Heart right ventricle (tissue), 16 donors: ENCODE results near the gene MCUR1. TPM values are rescaled to one million over a fixed set of nuclear protein-coding genes. Genes with fewer than 3 reads are reported as not detected.
A peak's percentile ranks its signal among the peaks of the same experiment; 100 is the strongest.

Experiments used
- ATAC-seq, 8 donors: fragments of 200-7000 bp; cut with Tn5 transposase; one replicate each; pipeline ENCODE4 v1.9.1; 2020; ENCODE audit warnings: mild to moderate bottlenecking in 8 of 8, moderate library complexity in 8 of 8, moderate number of reproducible peaks in 1 of 8
- DNase-seq, 2 donors: peaks; one replicate each; pipeline ENCODE4 v3.0.0-alpha.2; 2020
- H3K27ac ChIP-seq, 10 donors: fragments of 200-600 bp; sonication (generic) in 2 of 10; one replicate each; pipeline versions ENCODE4 v1.5.0 to v1.8.0; 2020 to 2022; ENCODE audit warnings: mild to moderate bottlenecking in 3 of 10
- H3K27me3 ChIP-seq, 7 donors: fragments of 200-600 bp; one replicate each; pipeline ENCODE4 v1.8.0; 2021 to 2022; ENCODE audit warnings: mild to moderate bottlenecking in 2 of 7
- H3K36me3 ChIP-seq, 9 donors: fragments of 200-600 bp; sonication (generic) in 1 of 9; one replicate each; pipeline versions ENCODE4 v1.5.0 to v1.8.0; 2020 to 2022; ENCODE audit warnings: mild to moderate bottlenecking in 2 of 9
- H3K4me1 ChIP-seq, 9 donors: fragments of 200-600 bp; sonication (generic) in 1 of 9; one replicate each; pipeline versions ENCODE4 v1.5.0 to v1.8.0; 2020 to 2022; ENCODE audit warnings: mild to moderate bottlenecking in 4 of 9
- H3K4me3 ChIP-seq, 10 donors: fragments of 200-600 bp; sonication (generic) in 2 of 10; one replicate each; pipeline versions ENCODE4 v1.5.0 to v1.8.0; 2020 to 2022; ENCODE audit warnings: mild to moderate bottlenecking in 7 of 10, moderate library complexity in 2 of 10
- H3K9me3 ChIP-seq, 11 donors: fragments of 200-600 bp in 10 of 11; sonication (generic) in 2 of 11; one replicate each; pipeline versions ENCODE4 v1.5.0 to v1.8.0; 2013 to 2022; ENCODE audit warnings: mild to moderate bottlenecking in 2 of 11, control low read depth in 1 of 11, moderate library complexity in 1 of 11
- WGBS, 2 donors: extraction: QIAGEN DNeasy Blood & Tissue Kit; methylation state at CpG; one replicate each; pipeline ENCODE4 v1.1.7; 2013; ENCODE audit warnings: inconsistent platforms in 1 of 2; 5-methylcytosine and 5-hydroxymethylcytosine counted together
- intact Hi-C, 10 donors: fragments of 100-400 bp; cut with DNase I; formaldehyde crosslinking; loops; one replicate each; pipeline versions ENCODE4 v1.11.1 to v1.14.2; 2022
- polyA plus RNA-seq, 2 donors: library from polyadenylated mRNA; stranded (reverse); fragments of 200-250 nt; gene quantifications; one replicate each; pipeline ENCODE4 v1.2.3, GENCODE V29; 2013
- total RNA-seq, 10 donors: library from RNA; stranded (reverse); fragmentation: NEBNext Ultra II Directional in 3 of 10; extraction: Animal tissue kit (Norgen Biotek cat#: 25700) in 3 of 10; gene quantifications; one replicate each; pipeline versions ENCODE4 v1.2.1 to v1.2.4, GENCODE V29; 2021 to 2023
- TF ChIP-seq, protein P1 (sequence below), 9 donors: fragments of 200-600 bp; sonication (generic) in 2 of 9; IDR thresholded peaks; one replicate each; pipeline versions ENCODE4 v1.5.0 to v1.8.0; 2021 to 2022; ENCODE audit warnings: antibody characterized with exemption in 9 of 9, mild to moderate bottlenecking in 5 of 9, moderate library complexity in 1 of 9
- donor health status: Arrhythmogenic right ventricular cardiomyopathy.
- donor health status: ischemic (EF 13 %, LVEDD 7.1; RV severe dilation, severe dysfunction).
- donor health status: healthy with polysubstance abuse.
- donor health status: DM: no; HTN: yes; CAD: no.
- donor health status: DM: no; HTN: no; CAD: no.
- donor health status: ischemic (EF 25% LVEDD 6.9; RV normal size, moderate dysfunction).
- donor health status: ischemic (EF 25% LVEDD 5.7; RV mildly dilated, moderate dysfunction).
- donor health status: healthy.
- donor health status: DM: yes; HTN: yes; CAD: no.
- donor health status: Ischemic cardiomyopathy.
- donor health status: ischemic (EF 35%, LVEDD 5.7; RV mildly dilated, moderate dysfunction).
- donor health status: nonischemic (EF 11% LVEDD 7.7; RV severe dilation, severe dysfunction).
- donor health status: DM: yes; HTN: yes; CAD: no.
- donor health status: PGD.
- donor health status: ischemic (EF 29% LVEDD 5.4; RV normal size, mild dysfunction).
- donor health status: nonischemic (EF 23%, LVEDD 6.1; RV moderate dilation, normal function).

Gene MCUR1
- total and polyA plus RNA-seq, 12 donors, result 17.2 to 81.6 (median 32.7) TPM

- TF ChIP-seq, protein P1, sequence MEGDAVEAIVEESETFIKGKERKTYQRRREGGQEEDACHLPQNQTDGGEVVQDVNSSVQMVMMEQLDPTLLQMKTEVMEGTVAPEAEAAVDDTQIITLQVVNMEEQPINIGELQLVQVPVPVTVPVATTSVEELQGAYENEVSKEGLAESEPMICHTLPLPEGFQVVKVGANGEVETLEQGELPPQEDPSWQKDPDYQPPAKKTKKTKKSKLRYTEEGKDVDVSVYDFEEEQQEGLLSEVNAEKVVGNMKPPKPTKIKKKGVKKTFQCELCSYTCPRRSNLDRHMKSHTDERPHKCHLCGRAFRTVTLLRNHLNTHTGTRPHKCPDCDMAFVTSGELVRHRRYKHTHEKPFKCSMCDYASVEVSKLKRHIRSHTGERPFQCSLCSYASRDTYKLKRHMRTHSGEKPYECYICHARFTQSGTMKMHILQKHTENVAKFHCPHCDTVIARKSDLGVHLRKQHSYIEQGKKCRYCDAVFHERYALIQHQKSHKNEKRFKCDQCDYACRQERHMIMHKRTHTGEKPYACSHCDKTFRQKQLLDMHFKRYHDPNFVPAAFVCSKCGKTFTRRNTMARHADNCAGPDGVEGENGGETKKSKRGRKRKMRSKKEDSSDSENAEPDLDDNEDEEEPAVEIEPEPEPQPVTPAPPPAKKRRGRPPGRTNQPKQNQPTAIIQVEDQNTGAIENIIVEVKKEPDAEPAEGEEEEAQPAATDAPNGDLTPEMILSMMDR (IDR thresholded peaks at IDR 0.05), result no peak
- H3K4me1 ChIP-seq, result no peaks in the 10 kb centered on the region
- H3K27ac ChIP-seq, result no peak overlapping the region
- no peaks in the 10 kb centered on the region for H3K9me3 ChIP-seq
- no peak overlapping the region for H3K4me3 ChIP-seq
- H3K36me3 ChIP-seq, result no peaks in the 10 kb centered on the region
- intact Hi-C loops, result no loop called here
- 94 to 98% methylated on average over 7 of the region's 7 CpGs for WGBS, 2 donors
- no peaks in the 10 kb centered on the region for H3K27me3 ChIP-seq
- no peak for DNase-seq
- no peak for ATAC-seq
Measured at GRCh38 chr6:13743736-13744127, 70.6 kb downstream of the MCUR1 start.

GRCh38 chr6:13742961-13743735 is 71.2 kb downstream of the MCUR1 start:
- Histone ChIP-seq H3K9me3 (no peaks in the 10 kb centered on the region), H3K4me1 (no peaks in the 10 kb centered on the region), H3K27ac (no peak overlapping the region), H3K27me3 (no peaks in the 10 kb centered on the region), H3K36me3 (no peaks in the 10 kb centered on the region), H3K4me3 (no peak overlapping the region)
- ATAC-seq (peak in 1 of 8 donors; percentile 34), DNase-seq (no peak)
- intact Hi-C loops, result no loop called here
- 63 to 79% methylated on average over 49 to 56 of the region's 56 CpGs for WGBS, 2 donors
- TF ChIP-seq, protein P1 (IDR thresholded peaks at IDR 0.05), result no peak

DNA sequence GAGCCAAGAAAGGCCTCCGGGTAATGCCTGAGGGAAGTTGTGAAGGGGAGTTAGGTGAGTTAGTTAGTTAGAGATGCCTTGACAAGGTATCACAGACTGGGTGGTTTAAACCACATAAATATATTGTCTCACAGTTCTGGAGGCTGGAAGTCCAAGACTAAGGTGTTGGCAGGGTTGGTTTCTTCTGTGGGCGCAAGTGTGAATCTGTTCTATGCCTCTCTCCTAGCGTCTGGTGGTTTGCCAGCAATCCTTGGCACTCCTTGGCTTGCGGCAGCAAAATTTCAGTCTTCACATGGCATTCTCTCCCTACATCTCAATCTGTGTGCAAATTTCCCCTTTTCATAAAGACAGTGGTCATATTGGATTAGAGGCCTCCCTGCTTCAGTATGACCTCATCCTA is 73.0 kb downstream of the MCUR1 start:
- Histone ChIP-seq H3K27ac (no peak overlapping the region), H3K4me1 (no peaks in the 10 kb centered on the region), H3K4me3 (no peak overlapping the region), H3K27me3 (no peaks in the 10 kb centered on the region), H3K9me3 (no peaks in the 10 kb centered on the region), H3K36me3 (no peaks in the 10 kb centered on the region)
- ATAC-seq (no peak), DNase-seq (no peak)
- 87 to 94% methylated on average over 4 of the region's 4 CpGs for WGBS, 2 donors
- intact Hi-C loops, result no loop called here
- TF ChIP-seq, protein P1 (IDR thresholded peaks at IDR 0.05), result no peak

Other genes with a start within 250 kb of the MCUR1 start
- 10 to 100 TPM; 32.9 to 60.1 (median 47.2) TPM for gene SIRT5, start 240.0 kb downstream of the MCUR1 start, total RNA-seq
- gene SIRT5, start 240.0 kb downstream of the MCUR1 start, polyA plus RNA-seq, result 10 to 100 TPM; 10.8 to 23.4 TPM
- gene NOL7, start 199.2 kb downstream of the MCUR1 start, total RNA-seq, result 10 to 100 TPM; 41.5 to 55.8 (median 46.8) TPM
- 100 to 1,000 TPM in 1 of 2 donors, 10 to 100 TPM in 1; 45.3 to 112 TPM for gene NOL7, start 199.2 kb downstream of the MCUR1 start, polyA plus RNA-seq
- 10 to 100 TPM; 29.4 to 41.6 (median 35.9) TPM for gene RANBP9, start 102.7 kb downstream of the MCUR1 start, total RNA-seq
- gene RANBP9, start 102.7 kb downstream of the MCUR1 start, polyA plus RNA-seq, result 10 to 100 TPM; 10.0 to 17.2 TPM
- under 1 TPM in 1 of 10 donors, not detected in 9; 0.07 TPM for gene RNF182, start 110.4 kb upstream of the MCUR1 start, total RNA-seq
- gene RNF182, start 110.4 kb upstream of the MCUR1 start, polyA plus RNA-seq, result under 1 TPM in 1 of 2 donors, not detected in 1; 0.06 TPM